ENCODE data around the gene B4GALT3.
"Not testable (repeated sequence)": the region's sequence is repeated elsewhere in the genome, so short reads cannot be mapped to it uniquely, and the experiment has no call there.

Gene B4GALT3

DNA sequence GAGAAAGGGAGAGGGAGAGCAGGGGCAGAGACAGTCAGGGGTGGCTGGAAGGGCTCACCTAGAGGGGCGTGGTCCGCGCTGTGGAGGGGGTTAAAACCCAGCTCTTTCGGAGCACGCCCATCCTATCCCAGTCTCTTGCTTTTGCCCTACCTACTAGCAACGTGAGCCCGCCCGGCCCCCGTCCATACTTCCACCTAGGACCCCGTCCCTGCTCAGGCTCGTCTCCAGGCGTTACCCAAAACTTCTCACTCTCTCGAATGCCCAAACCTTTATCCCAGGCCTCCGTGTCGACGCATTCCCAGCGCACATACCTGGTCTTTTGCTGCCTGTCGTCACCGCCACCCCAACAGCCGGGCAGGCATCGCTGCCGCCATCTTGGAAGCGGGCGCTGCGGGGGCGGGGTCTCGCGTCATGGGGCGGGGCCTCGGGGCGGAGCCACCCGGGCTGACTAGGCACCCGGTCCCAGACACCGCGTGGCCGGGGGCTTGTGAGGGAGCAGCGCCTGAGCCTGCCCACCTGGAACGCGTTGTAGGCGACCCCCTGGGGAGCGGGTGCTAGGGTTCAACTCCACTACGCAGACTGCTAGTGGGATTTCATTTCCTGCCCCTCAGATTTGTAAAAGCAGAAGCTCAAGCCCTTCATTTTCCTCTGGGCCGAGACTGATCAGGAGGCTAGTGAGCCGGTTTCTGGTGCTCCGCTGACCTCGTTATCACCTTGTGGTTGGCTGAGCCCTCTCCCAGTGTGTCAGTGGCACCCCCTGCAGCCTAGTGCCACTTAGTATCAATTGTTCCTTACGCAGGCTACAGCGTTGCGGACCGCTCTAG is at the start of gene B4GALT3:
Gene B4GALT3, minus strand, starts transcription at position 396 of the 824 bp plus-strand sequence. CDS start 1,447 bp downstream, outside the sequence.
- DNase-seq = peak; percentile 59

- no peak for DNase-seq
Observed at GRCh38 chr1:161226759-161227158, 49.5 kb upstream of the B4GALT3 start.

DNA sequence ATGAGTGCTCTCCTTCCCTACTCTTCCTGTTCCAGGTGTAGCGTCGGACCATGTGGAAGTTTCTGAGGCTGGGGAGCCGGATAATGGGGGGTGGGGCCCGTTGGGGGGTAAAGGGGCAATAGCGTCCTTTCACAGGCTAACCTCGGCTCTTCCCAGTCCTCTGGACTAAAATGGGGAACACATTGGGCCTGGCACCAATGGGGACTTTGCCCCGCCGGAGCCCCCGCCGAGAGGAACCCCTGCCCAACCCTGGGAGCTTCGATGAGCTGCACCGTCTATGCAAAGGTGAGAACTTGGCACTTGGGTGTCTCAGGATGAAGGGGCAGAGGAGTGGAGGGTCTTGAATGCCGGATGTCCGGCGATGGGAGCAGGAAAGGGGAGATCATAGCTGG is 49.0 kb upstream of the B4GALT3 start:
- DNase-seq = no peak

DNA sequence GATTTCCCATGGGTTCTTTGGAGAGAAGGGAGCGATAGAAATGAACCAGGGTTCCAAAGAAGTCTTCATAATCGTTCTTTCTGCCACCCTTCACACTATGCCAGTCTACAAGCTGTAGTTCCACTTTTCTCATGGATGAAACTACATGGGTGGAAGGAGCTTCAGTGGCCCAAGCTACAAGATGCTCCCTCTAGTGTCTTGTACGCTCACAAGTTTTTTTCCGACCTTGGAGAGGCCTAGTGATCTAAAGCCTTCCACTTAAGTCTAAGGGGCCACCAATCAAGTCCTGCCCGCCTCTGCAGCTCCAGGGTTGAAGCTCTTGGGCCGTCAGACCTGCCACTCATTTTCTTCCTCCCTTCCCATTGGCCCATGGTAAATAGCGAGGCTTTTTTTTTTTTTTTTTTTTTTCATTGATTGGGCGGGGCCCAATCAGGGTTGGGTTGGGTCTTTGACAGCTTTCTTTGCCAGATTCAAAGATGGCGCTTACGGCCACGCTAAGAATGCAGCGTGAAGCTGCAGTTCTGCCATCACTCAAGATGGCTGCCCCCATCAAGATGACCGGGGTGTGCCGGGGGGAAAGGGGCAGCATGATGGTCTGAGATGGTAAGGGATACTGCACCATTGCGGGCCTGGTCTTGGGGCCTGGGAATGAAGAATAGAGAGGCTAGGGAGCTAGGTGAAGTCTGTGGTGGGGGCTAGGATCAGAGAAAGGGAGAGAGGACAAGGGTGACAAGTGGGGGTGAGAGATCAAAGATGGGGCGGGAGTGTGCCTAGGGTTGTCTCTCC is 48.4 kb upstream of the B4GALT3 start, which contains the start of gene TOMM40L:
Gene TOMM40L, plus strand, starts transcription at position 527 of the 786 bp plus-strand sequence. CDS start 430 bp downstream, outside the sequence.
- peak; percentile 100 for DNase-seq

GRCh38 chr1:161225178-161225533 is 47.8 kb upstream of the B4GALT3 start:
- DNase-seq = no peak

- not testable (repeated sequence) for DNase-seq
Observed at GRCh38 chr1:161224695-161225087, 47.4 kb upstream of the B4GALT3 start.

GRCh38 chr1:161223805-161224694 is 46.7 kb upstream of the B4GALT3 start:
- no peak for DNase-seq

DNA sequence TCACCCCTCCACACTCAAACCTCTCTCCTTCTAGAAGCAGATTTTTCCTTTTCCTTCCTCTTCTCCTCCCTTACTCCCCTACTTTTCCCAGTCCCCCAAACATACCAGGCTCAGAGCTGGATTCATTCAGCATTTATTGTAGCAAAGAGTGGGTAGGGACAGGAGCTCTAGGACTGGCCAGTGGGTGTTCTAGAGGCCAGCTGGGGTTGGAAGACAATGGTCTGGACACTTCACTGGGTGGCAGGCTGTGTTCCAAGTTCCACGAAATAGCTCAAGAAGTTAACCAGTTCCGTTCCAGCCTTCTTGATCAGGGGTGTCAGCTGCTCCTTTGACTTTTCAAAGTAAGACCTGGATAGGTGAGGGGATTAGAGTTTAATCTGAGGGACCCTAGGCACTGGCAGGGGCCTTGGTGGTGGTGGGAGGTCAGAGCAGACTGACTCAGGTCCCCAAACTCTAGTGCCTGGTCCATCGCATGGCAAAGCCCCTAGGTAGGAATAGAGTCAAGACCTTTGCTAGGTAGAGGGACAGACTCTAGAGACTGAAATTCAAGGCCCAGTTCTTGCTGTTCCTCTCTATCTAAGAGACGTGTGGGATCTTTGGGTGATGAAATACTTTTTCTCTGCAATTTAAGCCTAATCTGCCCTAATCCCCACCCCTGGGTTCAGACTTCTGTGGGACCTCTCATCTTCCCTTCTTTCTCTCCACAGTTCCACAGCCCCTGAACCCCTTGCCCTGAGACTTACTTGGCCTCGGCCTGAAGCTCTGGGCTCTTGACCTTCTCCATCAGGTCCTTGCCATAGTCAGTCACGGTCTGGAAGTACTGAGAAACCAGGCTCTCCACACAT is 45.1 kb upstream of the B4GALT3 start:
- DNase-seq = no peak

- no peak for DNase-seq
Observed at GRCh38 chr1:161220002-161220401, 42.7 kb upstream of the B4GALT3 start.

GRCh38 chr1:161219078-161219892 is 42.0 kb upstream of the B4GALT3 start:
- DNase-seq = no peak

GRCh38 chr1:161218301-161219077 is 41.2 kb upstream of the B4GALT3 start:
- DNase-seq = no peak

DNA sequence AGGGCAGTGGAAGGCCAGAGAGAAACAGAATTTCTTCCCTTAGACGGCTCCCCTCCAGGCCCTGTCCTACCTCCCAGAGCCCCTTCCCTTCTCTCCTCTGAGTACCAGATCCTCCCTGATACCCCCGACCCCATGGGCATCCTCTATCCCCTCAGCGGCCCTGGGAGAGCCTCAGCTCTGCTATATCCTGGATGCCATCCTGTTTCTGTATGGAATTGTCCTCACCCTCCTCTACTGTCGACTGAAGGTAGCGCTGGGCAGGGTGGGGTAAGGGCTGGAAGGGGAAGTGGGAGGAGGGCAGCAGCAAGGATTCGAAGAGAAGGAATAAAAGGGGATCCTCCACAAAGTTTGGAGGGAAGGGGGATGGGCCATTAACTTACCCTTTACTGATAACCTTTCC is 40.5 kb upstream of the B4GALT3 start:
- no peak for DNase-seq

GRCh38 chr1:161216945-161217712 is 39.8 kb upstream of the B4GALT3 start:
- peak; percentile 91 for DNase-seq

- no peak for DNase-seq
Observed at GRCh38 chr1:161215076-161215475, 37.8 kb upstream of the B4GALT3 start, which contains the start of gene FCER1G. FCER1G (plus strand) TSS chr1:161215295; CDS start chr1:161215322, 27 bp downstream.

GRCh38 chr1:161214369-161214768 is 37.1 kb upstream of the B4GALT3 start:
- no peak for DNase-seq

GRCh38 chr1:161209790-161210409 is 32.6 kb upstream of the B4GALT3 start:
- peak; percentile 64 for DNase-seq

DNA sequence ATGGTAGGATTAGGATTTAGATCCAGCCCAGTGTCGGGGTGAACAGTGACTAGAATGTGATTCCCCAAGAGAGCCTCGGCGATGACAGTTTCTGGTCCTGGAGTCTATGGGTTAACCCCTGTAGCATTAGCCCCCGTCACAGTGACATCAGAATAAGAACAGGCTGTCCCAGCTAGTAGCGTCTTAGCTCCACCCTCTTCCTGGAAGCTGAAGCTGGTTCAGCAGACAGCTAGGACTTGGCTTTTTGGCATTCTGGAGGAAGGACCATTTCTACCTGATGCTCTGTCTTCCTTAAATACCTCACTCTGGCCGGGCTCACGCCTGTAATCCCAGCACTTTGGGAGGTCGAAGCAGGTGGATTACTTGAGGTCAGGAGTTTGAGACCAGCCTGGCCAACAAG is 29.9 kb upstream of the B4GALT3 start:
- peak; percentile 82 for DNase-seq

DNA sequence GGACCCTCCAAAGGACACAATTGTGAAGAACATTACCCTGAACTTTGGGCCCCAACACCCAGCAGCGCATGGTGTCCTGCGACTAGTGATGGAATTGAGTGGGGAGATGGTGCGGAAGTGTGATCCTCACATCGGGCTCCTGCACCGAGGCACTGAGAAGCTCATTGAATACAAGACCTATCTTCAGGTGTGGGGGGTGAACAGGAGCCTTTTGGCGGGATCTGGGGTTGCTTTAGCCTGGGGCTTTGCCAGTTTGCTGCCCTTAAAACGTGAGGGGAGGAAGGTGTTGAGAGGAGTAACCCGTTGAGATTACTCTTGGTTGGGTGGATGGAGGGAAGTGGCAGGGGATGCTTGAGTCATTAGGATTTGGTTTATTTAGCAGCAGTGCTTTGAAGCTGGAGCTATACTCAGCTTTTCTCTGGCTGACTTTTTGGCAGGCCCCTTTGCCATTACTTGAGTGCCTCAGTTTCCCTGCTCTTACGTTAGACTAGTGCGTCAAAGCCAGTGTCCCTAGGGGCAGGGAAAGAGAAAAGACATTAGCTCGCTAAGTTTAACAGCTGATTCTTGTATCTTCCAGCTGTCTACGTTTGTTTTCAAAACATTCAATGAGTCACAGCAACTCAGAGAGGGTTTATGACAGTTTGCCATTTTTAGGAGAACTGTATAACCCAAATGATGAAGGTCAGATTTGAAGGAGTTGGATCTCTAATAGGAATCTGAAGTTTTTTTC is 29.3 kb upstream of the B4GALT3 start:
- DNase-seq = peak; percentile 77
